NT2/D1 (cell line): ENCODE data around the gene SLC16A10.

Experiments used
- SUZ12 ChIP-seq: IDR thresholded peaks from 2 replicates; pipeline ENCODE4 v1.6.1; 2011; ENCODE audit not compliant: insufficient read length, insufficient read depth; ENCODE audit errors: extremely low read depth
- YY1 ChIP-seq: IDR thresholded peaks from 2 replicates; pipeline ENCODE4 v1.6.1; 2011; ENCODE audit not compliant: insufficient read length, insufficient read depth
- ZNF274 ChIP-seq: IDR thresholded peaks from 2 replicates; pipeline ENCODE4 v1.6.1; 2011; ENCODE audit warnings: mild to moderate bottlenecking, low read depth, low read length

- no peak for TF ChIP-seq YY1
- TF ChIP-seq ZNF274, result no peak
- TF ChIP-seq SUZ12, result no peak
Observed at GRCh38 chr6:111150577-111150976, 63.3 kb downstream of the SLC16A10 start.
